ENCODE results near the gene INF2. TPM values are rescaled to one million over a fixed set of nuclear protein-coding genes. Genes with fewer than 3 reads are reported as not detected.

INF2 gene
- total RNA-seq, 1 experiment from 2014 or later: 58.3 TPM

DNA sequence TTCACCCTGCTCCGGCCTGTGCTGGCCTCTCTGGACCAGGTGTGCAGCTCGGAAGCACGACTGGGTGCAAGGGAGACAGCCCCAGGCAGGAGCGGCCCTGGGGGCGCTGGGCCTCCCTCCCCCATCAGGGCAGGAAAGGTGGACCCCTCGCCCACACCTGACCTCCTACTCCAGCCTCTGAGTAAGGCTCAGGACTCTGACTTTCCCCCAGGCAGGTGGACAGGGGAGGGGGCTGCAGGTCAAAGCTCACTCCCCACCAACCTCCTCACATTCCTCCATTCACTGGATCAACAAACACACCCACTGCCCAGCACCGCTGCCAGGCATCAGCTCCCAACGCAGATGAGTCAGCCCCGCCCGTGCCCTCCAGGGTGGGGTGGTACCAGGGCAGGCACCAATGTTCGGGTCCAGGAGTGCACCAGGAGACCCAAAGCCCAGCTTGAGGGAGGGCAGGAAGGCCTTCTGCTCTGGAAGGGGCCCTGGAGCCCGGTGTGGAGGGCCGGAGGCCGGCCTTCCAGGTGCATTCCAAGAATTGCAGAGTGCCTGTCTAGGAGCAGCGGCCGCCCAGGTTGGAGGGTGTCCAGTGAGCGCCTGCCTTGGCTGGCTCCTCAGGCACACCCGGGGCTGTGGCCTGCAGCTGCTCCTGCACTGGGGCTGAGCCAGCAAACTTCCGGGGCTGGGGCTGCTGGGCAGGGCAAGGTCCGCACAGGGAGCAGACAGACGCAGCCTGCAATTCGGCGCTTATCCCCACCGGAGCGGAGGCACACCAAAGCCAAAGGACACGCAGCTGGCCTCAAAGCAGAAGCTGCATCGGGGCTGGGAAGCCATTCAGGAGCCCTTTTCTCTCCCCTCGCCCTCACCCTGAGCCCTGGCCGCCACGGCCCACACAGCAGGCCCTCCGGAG is 1.6 kb upstream of the INF2 start:
- TF ChIP-seq, protein P1, sequence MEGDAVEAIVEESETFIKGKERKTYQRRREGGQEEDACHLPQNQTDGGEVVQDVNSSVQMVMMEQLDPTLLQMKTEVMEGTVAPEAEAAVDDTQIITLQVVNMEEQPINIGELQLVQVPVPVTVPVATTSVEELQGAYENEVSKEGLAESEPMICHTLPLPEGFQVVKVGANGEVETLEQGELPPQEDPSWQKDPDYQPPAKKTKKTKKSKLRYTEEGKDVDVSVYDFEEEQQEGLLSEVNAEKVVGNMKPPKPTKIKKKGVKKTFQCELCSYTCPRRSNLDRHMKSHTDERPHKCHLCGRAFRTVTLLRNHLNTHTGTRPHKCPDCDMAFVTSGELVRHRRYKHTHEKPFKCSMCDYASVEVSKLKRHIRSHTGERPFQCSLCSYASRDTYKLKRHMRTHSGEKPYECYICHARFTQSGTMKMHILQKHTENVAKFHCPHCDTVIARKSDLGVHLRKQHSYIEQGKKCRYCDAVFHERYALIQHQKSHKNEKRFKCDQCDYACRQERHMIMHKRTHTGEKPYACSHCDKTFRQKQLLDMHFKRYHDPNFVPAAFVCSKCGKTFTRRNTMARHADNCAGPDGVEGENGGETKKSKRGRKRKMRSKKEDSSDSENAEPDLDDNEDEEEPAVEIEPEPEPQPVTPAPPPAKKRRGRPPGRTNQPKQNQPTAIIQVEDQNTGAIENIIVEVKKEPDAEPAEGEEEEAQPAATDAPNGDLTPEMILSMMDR (conservative IDR thresholded peaks at IDR 0.05): no peak
- H3K23ac ChIP-seq (ENCODE audit: insufficient read length, low read depth, low read length): no peak overlapping the region
- H3K9ac ChIP-seq (ENCODE audit: extremely low read depth, insufficient read length, low read length): no peak overlapping the region
- H2BK12ac ChIP-seq (ENCODE audit: insufficient read length, low read depth, low read length): no peak overlapping the region
- peaks cover 5% of the 10 kb centered on the region for H3K79me1 ChIP-seq (ENCODE audit: insufficient read depth, low read depth, low read length, poor library complexity, severe bottlenecking)
- peaks cover 18 to 42% of the 10 kb centered on the region in 2 experiments for H3K4me1 Mint-ChIP-seq
- H3K4ac ChIP-seq (ENCODE audit: low read depth, low read length): no peak overlapping the region
- peak overlapping the region in 1 of 2 experiments; percentile 23; a peak in 1 of 5 replicates for H3K4me3 Mint-ChIP-seq
- no CpG with 5 or more reads among the region's 31 CpGs for WGBS (ENCODE audit: extremely low coverage, insufficient read length, low lambda C conversion rate)
- no peaks in the 10 kb centered on the region for H3K9me3 ChIP-seq (ENCODE audit: control insufficient read depth, low read depth, low read length)
- H2BK120ac ChIP-seq (ENCODE audit: low read depth, low read length, poor library complexity, severe bottlenecking): no peak overlapping the region
- no peak overlapping the region for H2BK5ac ChIP-seq (ENCODE audit: insufficient read length, low read length)
- H3K4me2 ChIP-seq (ENCODE audit: insufficient read depth, insufficient read length, low read length): no peak overlapping the region
- H2AK5ac ChIP-seq (ENCODE audit: insufficient read length, low read length): no peak overlapping the region
- H2BK15ac ChIP-seq (ENCODE audit: low read depth, low read length): no peak overlapping the region
- no peak overlapping the region for H4K8ac ChIP-seq (replicated peaks; ENCODE audit: insufficient read length, low read depth, low read length)
- H3K18ac ChIP-seq (ENCODE audit: insufficient read length, low read depth, low read length): peak overlapping the region; percentile 9
- H3K79me2 ChIP-seq (ENCODE audit: insufficient read depth, low read length): peaks cover 4% of the 10 kb centered on the region; the same call in 1 of the 2 replicates
- H3K23me2 ChIP-seq (ENCODE audit: insufficient read length, low read depth, low read length, poor library complexity, severe bottlenecking): peaks cover 6% of the 10 kb centered on the region
- no peaks in the 10 kb centered on the region for H3K4me1 ChIP-seq (ENCODE audit: insufficient read depth, low read length)
- no peak overlapping the region for H4K5ac ChIP-seq (ENCODE audit: insufficient read length, low read depth, low read length)
- H4K20me1 ChIP-seq (ENCODE audit: control insufficient read depth, insufficient read depth, insufficient read length): no peaks in the 10 kb centered on the region
- no peak overlapping the region for H3T11ph ChIP-seq (ENCODE audit: low read length)
- no peaks in the 10 kb centered on the region for H3K27me3 ChIP-seq (ENCODE audit: insufficient read depth, low read length)
- H3K14ac ChIP-seq (ENCODE audit: insufficient read depth, low read length): no peak overlapping the region
- no peak overlapping the region for H2AFZ ChIP-seq (ENCODE audit: low read length)
- H3K56ac ChIP-seq (ENCODE audit: insufficient read length, low read depth, low read length): no peak overlapping the region
- H3K27me3 Mint-ChIP-seq (ENCODE audit: low read depth): peaks cover 6% of the 10 kb centered on the region
- DNase-seq: peak; percentile 76
- H3K27ac ChIP-seq (ENCODE audit: insufficient read length, low read depth, low read length): no peak overlapping the region
- H2BK20ac ChIP-seq (ENCODE audit: low read depth, low read length, poor library complexity, severe bottlenecking): no peak overlapping the region
- H4K91ac ChIP-seq (ENCODE audit: insufficient read length, low read depth, low read length): no peak overlapping the region
- peak overlapping the region in 1 of 3 experiments; percentile 70; a peak in 3 of 7 replicates for H3K27ac Mint-ChIP-seq
- peaks cover 0 to 8% of the 10 kb centered on the region in 2 experiments; a peak in 2 of 5 replicates for H3K9me3 Mint-ChIP-seq
- H3K36me3 Mint-ChIP-seq (ENCODE audit: insufficient read depth in 1 of 3, low read depth in 3 of 3): no peaks in the 10 kb centered on the region; a peak in 4 of 7 replicates

All from H9 (cell line).